SK-N-SH treated with all-trans-retinoic acid at 6 μM for 48 hours (cell line): ENCODE data around the gene RERG.

ENCODE experiments used
- BACH2 ChIP-seq: fragments of 250-450 bp; sonication (Bioruptor Pico); IDR thresholded peaks from 2 replicates; pipeline ENCODE4 v1.9.0; 2021; ENCODE audit warnings: mild to moderate bottlenecking, borderline replicate concordance
- OSR1 ChIP-seq: fragments of 250-450 bp; sonication (Bioruptor Pico); IDR thresholded peaks from 2 replicates; pipeline ENCODE4 v1.8.0; 2022; ENCODE audit warnings: moderate library complexity, mild to moderate bottlenecking, inconsistent platforms
- TCF4 ChIP-seq: fragments of 250-450 bp; sonication (Bioruptor Pico); IDR thresholded peaks from 2 replicates; pipeline ENCODE4 v1.8.0; 2021; ENCODE audit warnings: mild to moderate bottlenecking, moderate library complexity, borderline replicate concordance

DNA sequence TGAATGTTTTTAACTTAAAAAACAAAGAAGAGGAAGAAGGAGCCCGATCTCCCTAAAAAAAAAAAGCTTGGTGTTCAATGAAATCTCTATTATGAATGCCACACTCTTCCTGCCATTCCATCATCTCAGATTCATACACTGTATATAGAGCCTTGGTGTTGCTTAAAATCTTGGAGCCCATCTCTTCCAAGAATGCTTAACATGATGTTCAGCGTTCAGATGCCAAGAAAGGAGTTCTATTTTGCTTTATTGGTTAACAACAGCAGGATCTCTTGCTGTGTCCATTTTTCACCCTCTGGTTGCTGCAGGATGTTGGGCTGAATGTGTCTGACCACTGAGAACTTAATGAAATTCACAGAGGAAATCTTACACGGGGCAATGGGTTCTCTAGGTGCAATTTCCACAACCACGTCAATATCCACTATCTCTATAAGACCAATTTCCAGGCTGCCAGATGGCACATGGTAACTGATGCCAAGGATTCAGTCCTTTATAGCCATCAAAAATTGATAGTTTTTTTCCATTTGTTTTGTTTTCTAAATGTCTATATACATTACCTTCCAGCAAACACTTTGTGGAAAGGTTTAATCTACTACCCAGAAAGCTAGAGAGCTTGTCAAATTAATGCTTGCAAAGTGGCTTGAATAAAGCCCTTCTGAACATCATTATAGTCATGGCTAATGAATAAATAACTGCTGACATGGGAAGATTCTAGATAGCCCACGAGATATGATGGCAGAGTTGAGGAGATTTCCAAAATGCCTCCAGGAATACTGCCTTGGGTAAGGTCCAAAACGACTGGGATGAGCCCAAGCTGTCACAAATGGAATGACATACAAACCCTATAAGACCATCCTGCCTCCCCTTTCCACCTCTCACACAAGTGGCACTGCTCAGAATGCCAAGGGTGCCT, 26.5 kb downstream of the RERG start:
- TF ChIP-seq BACH2 (CRISPR knock-in tag) (no peak), TCF4 (CRISPR knock-in tag) (no peak), OSR1 (CRISPR knock-in tag) (no peak)
